Mesodermal cell (in vitro differentiated cells): Measurements from ENCODE around the gene KCNN4.
A peak's percentile ranks its signal among the peaks of the same experiment; 100 is the strongest.

Source experiments
- H3K27ac ChIP-seq: 2 replicates; pipeline ENCODE4 v1.7.0; 2013; ENCODE audit warnings: mild to moderate bottlenecking, low read depth, low read length, moderate library complexity; ENCODE audit not compliant: severe bottlenecking
- H3K36me3 ChIP-seq: 2 replicates; pipeline ENCODE4 v1.7.1; 2013; ENCODE audit warnings: mild to moderate bottlenecking, low read length, moderate library complexity; ENCODE audit not compliant: control insufficient read depth, insufficient read depth
- H3K4me1 ChIP-seq: one replicate; pipeline ENCODE4 v1.7.1; 2013; ENCODE audit warnings: mild to moderate bottlenecking, low read length; ENCODE audit not compliant: insufficient read depth, control insufficient read depth, poor library complexity, severe bottlenecking
- H3K4me3 ChIP-seq: 2 replicates; pipeline ENCODE4 v1.7.0; 2013; ENCODE audit warnings: low read length, control low read depth, mild to moderate bottlenecking; ENCODE audit not compliant: insufficient read depth, poor library complexity, severe bottlenecking; ENCODE audit errors: extremely low read depth
- H3K9me3 ChIP-seq: 2 replicates; pipeline ENCODE4 v1.7.1; 2013; ENCODE audit warnings: mild to moderate bottlenecking, low read length, moderate library complexity; ENCODE audit not compliant: control insufficient read depth
- WGBS, 2 experiments: methylation state at CpG; one replicate each; pipeline ENCODE4 v1.1.5; 2013; ENCODE audit warnings: missing lambda C conversion rate in 2 of 2; ENCODE audit not compliant: insufficient coverage in 2 of 2; 5-methylcytosine and 5-hydroxymethylcytosine counted together

KCNN4 gene

GRCh38 chr19:43747557-43748204 lies 33.1 kb downstream of the KCNN4 start:
- 80 to 83% methylated on average over 1 to 2 of the region's 16 CpGs for WGBS, 2 experiments
- Histone ChIP-seq H3K27ac (no peak overlapping the region), H3K36me3 (peaks cover 85% of the 10 kb centered on the region), H3K4me1 (peaks cover 10% of the 10 kb centered on the region), H3K9me3 (no peaks in the 10 kb centered on the region), H3K4me3 (no peak overlapping the region)

GRCh38 chr19:43743059-43743458 lies 37.7 kb downstream of the KCNN4 start:
- Histone ChIP-seq H3K9me3 (no peaks in the 10 kb centered on the region), H3K27ac (no peak overlapping the region), H3K4me1 (peaks cover 17% of the 10 kb centered on the region), H3K4me3 (no peak overlapping the region), H3K36me3 (peaks cover 86% of the 10 kb centered on the region)
- WGBS, 2 experiments: 100% methylated on average over 1 of the region's 3 CpGs; no CpG with 5 or more reads in 1 of the 2 experiments

- no peak overlapping the region for H3K4me3 ChIP-seq
- peaks cover 22% of the 10 kb centered on the region for H3K4me1 ChIP-seq
- no peak overlapping the region for H3K27ac ChIP-seq
- 91 to 98% methylated on average over 7 to 9 of the region's 10 CpGs for WGBS, 2 experiments
- H3K36me3 ChIP-seq: peaks cover 86% of the 10 kb centered on the region
- no peaks in the 10 kb centered on the region for H3K9me3 ChIP-seq
Observed at GRCh38 chr19:43741075-43741825, 39.5 kb downstream of the KCNN4 start.

GRCh38 chr19:43739439-43740235 lies 41.1 kb downstream of the KCNN4 start:
- whole genome bisulfite sequencing, 2 experiments: 90 to 95% methylated on average over 14 to 15 of the region's 16 CpGs
- no peaks in the 10 kb centered on the region for H3K9me3 ChIP-seq
- H3K36me3 ChIP-seq: peaks cover 90% of the 10 kb centered on the region
- no peak overlapping the region for H3K27ac ChIP-seq
- H3K4me3 ChIP-seq: no peak overlapping the region
- H3K4me1 ChIP-seq: peaks cover 25% of the 10 kb centered on the region

GRCh38 chr19:43738780-43739211 lies 42.0 kb downstream of the KCNN4 start:
- no peak overlapping the region for H3K27ac ChIP-seq
- 71 to 85% methylated on average over 3 to 5 of the region's 5 CpGs for WGBS, 2 experiments
- H3K9me3 ChIP-seq: no peaks in the 10 kb centered on the region
- H3K4me3 ChIP-seq: no peak overlapping the region
- H3K4me1 ChIP-seq: peaks cover 25% of the 10 kb centered on the region
- peaks cover 90% of the 10 kb centered on the region for H3K36me3 ChIP-seq

GRCh38 chr19:43735957-43736356 lies 44.8 kb downstream of the KCNN4 start:
- Histone ChIP-seq H3K4me3 (no peak overlapping the region), H3K4me1 (peaks cover 25% of the 10 kb centered on the region), H3K36me3 (peaks cover 90% of the 10 kb centered on the region), H3K27ac (peak overlapping the region; percentile 62), H3K9me3 (no peaks in the 10 kb centered on the region)

GRCh38 chr19:43735013-43735412 lies 45.8 kb downstream of the KCNN4 start:
- WGBS, 2 experiments: 90 to 100% methylated on average over 5 of the region's 6 CpGs
- Histone ChIP-seq H3K27ac (no peak overlapping the region), H3K4me1 (peaks cover 18% of the 10 kb centered on the region), H3K9me3 (no peaks in the 10 kb centered on the region), H3K36me3 (peaks cover 88% of the 10 kb centered on the region), H3K4me3 (no peak overlapping the region)

GRCh38 chr19:43731846-43732245 lies 48.9 kb downstream of the KCNN4 start:
- Histone ChIP-seq H3K9me3 (no peaks in the 10 kb centered on the region), H3K36me3 (peaks cover 77% of the 10 kb centered on the region), H3K4me3 (no peak overlapping the region), H3K4me1 (peaks cover 6% of the 10 kb centered on the region), H3K27ac (no peak overlapping the region)
- WGBS, 2 experiments: 100% methylated on average over 1 of the region's 1 CpG

- Histone ChIP-seq H3K4me3 (no peak overlapping the region), H3K4me1 (peaks cover 3% of the 10 kb centered on the region), H3K36me3 (peaks cover 72% of the 10 kb centered on the region), H3K9me3 (no peaks in the 10 kb centered on the region), H3K27ac (no peak overlapping the region)
- WGBS, 2 experiments: 94 to 98% methylated on average over 7 of the region's 14 CpGs
Observed at GRCh38 chr19:43731346-43731745, 49.4 kb downstream of the KCNN4 start.

- Histone ChIP-seq H3K27ac (no peak overlapping the region), H3K4me1 (no peaks in the 10 kb centered on the region), H3K4me3 (no peak overlapping the region), H3K36me3 (peaks cover 65% of the 10 kb centered on the region), H3K9me3 (no peaks in the 10 kb centered on the region)
- 93 to 94% methylated on average over 4 to 5 of the region's 5 CpGs for WGBS, 2 experiments
Observed at GRCh38 chr19:43729919-43730318, 50.9 kb downstream of the KCNN4 start.
